Parathyroid adenoma (tissue), 2 donors: ENCODE data around the gene PGM1.

Source experiments
- H2AFZ ChIP-seq: fragments of 300-600 bp; sonication (generic); one replicate; pipeline ENCODE4 v1.7.0; 2017; ENCODE audit warnings: antibody characterized with exemption, mild to moderate bottlenecking
- H3K27ac ChIP-seq: fragments of 300-600 bp; sonication (generic); one replicate; pipeline ENCODE4 v1.7.0; 2017
- H3K27me3 ChIP-seq: fragments of 300-600 bp; sonication (generic); one replicate; pipeline ENCODE4 v1.7.0; 2017; ENCODE audit warnings: low read length; ENCODE audit not compliant: control insufficient read depth, insufficient read depth
- H3K36me3 ChIP-seq: fragments of 300-600 bp; sonication (generic); one replicate; pipeline ENCODE4 v1.7.0; 2017; ENCODE audit warnings: low read length; ENCODE audit not compliant: control insufficient read depth, insufficient read depth
- H3K4me1 ChIP-seq: fragments of 300-600 bp; sonication (generic); one replicate; pipeline ENCODE4 v1.7.0; 2017; ENCODE audit warnings: control low read depth
- H3K4me2 ChIP-seq: fragments of 300-600 bp; sonication (generic); one replicate; pipeline ENCODE4 v1.7.0; 2017; ENCODE audit warnings: low read length
- H3K4me3 ChIP-seq: fragments of 300-600 bp; sonication (generic); one replicate; pipeline ENCODE4 v1.7.0; 2017; ENCODE audit warnings: low read depth, low read length
- H3K79me2 ChIP-seq: fragments of 300-600 bp; sonication (generic); one replicate; pipeline ENCODE4 v1.7.0; 2017; ENCODE audit warnings: control low read depth
- H3K9ac ChIP-seq: fragments of 300-600 bp; sonication (generic); one replicate; pipeline ENCODE4 v1.7.0; 2017; ENCODE audit warnings: mild to moderate bottlenecking
- H3K9me3 ChIP-seq: fragments of 300-600 bp; sonication (generic); one replicate; pipeline ENCODE4 v1.7.0; 2017; ENCODE audit warnings: low read length; ENCODE audit not compliant: control insufficient read depth
- CTCF ChIP-seq: fragments of 300-600 bp; sonication (generic); IDR thresholded peaks from one replicate; pipeline ENCODE4 v1.7.0; 2017; ENCODE audit warnings: antibody characterized with exemption, mild to moderate bottlenecking
- donor health status: primary hyperparathyroidism.

Gene PGM1

DNA sequence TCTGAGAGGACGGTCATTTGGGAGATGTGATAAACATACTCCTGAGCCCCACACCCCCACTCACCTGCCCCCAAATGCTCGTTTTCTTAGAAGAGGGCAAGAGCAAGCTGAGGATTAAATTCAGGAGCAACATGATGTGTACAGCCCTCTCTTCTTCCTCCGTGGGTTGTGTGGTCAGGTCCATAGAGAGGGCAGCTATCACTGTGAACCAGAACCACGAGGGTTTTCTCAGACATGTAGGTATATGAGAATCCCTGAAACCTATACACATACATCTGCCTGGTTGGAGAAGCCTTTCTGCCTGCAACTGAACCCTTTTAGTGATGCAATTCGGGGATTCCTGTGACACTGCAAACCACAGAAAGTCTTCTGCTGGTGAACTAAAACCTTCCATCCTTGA lies 38.9 kb downstream of the PGM1 start:
- no peaks in the 10 kb centered on the region for H3K36me3 ChIP-seq
- H3K4me2 ChIP-seq, result no peak overlapping the region
- H3K4me1 ChIP-seq, result peaks cover 5% of the 10 kb centered on the region
- no peaks in the 10 kb centered on the region for H3K27me3 ChIP-seq
- no peaks in the 10 kb centered on the region for H3K9me3 ChIP-seq
- H3K4me3 ChIP-seq, result no peak overlapping the region
- H2AFZ ChIP-seq, result no peak overlapping the region
- no peak for TF ChIP-seq CTCF
- no peak overlapping the region for H3K27ac ChIP-seq
- H3K9ac ChIP-seq, result no peak overlapping the region
- no peaks in the 10 kb centered on the region for H3K79me2 ChIP-seq

DNA sequence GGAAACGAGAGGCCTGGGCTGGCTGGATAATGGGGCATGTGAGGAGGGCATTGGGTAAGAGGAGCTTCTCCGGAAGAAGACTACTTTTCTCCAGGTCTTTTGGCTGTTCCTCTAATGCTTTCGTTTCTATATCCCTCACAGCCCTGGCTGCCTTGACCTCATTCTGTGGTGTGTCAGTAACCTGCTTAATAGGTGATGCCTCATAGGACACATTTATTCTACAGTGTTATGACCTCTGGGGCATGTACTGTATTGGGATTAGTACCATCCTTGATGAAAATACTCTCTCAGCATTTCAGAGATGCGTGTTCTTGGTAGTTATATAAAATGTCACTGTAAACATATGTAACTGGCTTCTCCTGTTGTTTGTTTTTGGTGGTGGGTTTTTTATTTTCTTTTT lies 40.1 kb downstream of the PGM1 start:
- TF ChIP-seq CTCF, result no peak

DNA sequence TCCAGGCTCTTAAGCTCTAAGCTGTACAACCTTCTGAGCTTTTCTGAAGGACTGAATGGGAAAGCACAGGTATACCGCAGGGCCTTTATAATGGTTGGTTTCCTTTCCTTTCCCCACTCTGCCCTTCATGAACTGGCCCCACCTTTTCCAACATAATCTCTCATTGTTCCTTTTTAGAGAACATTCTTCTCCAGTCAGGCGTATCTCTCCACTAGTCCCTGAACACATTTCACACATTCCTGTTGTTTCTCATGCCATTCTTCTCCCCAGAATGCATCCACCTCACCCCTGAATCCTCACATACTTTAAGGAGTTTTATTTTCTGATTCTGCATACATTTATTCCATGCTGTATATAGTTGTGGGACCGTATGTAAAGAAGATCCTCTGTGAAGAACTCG lies 41.3 kb downstream of the PGM1 start:
- Histone ChIP-seq H3K9ac (no peak overlapping the region), H3K27ac (no peak overlapping the region), H3K9me3 (no peaks in the 10 kb centered on the region), H3K4me2 (no peak overlapping the region), H3K27me3 (no peaks in the 10 kb centered on the region), H2AFZ (no peak overlapping the region), H3K4me3 (no peak overlapping the region), H3K4me1 (peaks cover 5% of the 10 kb centered on the region), H3K36me3 (no peaks in the 10 kb centered on the region), H3K79me2 (no peaks in the 10 kb centered on the region)
- TF ChIP-seq CTCF, result no peak

More for the DNA sequence above, 40.1 kb downstream of the PGM1 start:
- H3K4me1 ChIP-seq, result peaks cover 5% of the 10 kb centered on the region
- no peaks in the 10 kb centered on the region for H3K9me3 ChIP-seq
- H3K9ac ChIP-seq, result no peak overlapping the region
- no peak overlapping the region for H3K4me2 ChIP-seq
- H3K4me3 ChIP-seq, result no peak overlapping the region
- H3K27ac ChIP-seq, result no peak overlapping the region
- no peaks in the 10 kb centered on the region for H3K79me2 ChIP-seq
- no peaks in the 10 kb centered on the region for H3K27me3 ChIP-seq
- no peaks in the 10 kb centered on the region for H3K36me3 ChIP-seq
- H2AFZ ChIP-seq, result no peak overlapping the region

- no peak overlapping the region for H3K4me3 ChIP-seq
- H3K9me3 ChIP-seq, result no peaks in the 10 kb centered on the region
- no peak overlapping the region for H3K9ac ChIP-seq
- no peak overlapping the region for H3K4me2 ChIP-seq
- H3K4me1 ChIP-seq, result peaks cover 5% of the 10 kb centered on the region
- no peaks in the 10 kb centered on the region for H3K27me3 ChIP-seq
- no peak overlapping the region for H2AFZ ChIP-seq
- no peaks in the 10 kb centered on the region for H3K79me2 ChIP-seq
- no peak for TF ChIP-seq CTCF
- H3K27ac ChIP-seq, result no peak overlapping the region
- H3K36me3 ChIP-seq, result no peaks in the 10 kb centered on the region
Observed at GRCh38 chr1:63635681-63636080, 42.5 kb downstream of the PGM1 start.

DNA sequence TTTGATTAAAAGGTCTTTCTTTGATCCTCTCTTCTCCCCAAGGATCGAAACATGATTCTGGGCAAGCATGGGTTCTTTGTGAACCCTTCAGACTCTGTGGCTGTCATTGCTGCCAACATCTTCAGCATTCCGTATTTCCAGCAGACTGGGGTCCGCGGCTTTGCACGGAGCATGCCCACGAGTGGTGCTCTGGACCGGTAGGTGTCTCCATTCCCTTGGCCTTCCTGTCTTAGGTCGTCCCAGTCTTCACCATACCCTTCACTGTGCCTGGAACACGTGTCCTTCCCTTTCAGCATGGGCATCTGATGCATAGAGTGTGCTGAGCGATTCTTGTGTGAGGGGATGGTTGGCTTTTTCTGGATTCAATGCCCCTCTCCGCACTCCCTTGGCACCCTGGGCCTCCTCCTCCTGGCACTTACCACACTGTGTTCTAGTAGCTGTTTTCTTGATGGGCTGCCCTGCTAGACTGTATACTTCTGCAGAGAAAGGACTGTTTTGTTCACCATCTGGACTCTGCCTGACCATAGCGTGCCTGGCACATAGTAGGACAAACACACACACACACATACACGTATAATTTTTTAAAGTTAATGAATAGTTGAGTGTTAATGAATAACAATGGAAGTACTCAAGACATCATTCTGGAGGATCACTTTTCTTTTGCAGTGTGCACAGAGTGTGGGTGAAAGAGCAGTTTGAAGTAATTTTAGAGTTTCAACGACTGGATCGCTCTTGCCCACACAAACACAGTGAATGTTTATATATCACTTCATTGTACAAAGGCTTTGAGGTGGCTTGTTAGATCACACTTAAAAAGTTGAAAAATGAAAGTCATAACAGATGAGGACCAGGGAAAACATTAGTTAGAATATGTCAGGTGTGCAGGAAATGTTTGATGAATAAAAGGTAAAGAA lies 43.2 kb downstream of the PGM1 start:
- no peak overlapping the region for H3K4me3 ChIP-seq
- H3K36me3 ChIP-seq, result no peaks in the 10 kb centered on the region
- no peak for TF ChIP-seq CTCF

More for the DNA sequence above, 43.2 kb downstream of the PGM1 start:
- H3K4me2 ChIP-seq, result no peak overlapping the region
- no peak overlapping the region for H3K27ac ChIP-seq
- H3K9ac ChIP-seq, result no peak overlapping the region
- H3K79me2 ChIP-seq, result no peaks in the 10 kb centered on the region
- no peaks in the 10 kb centered on the region for H3K27me3 ChIP-seq
- H3K4me1 ChIP-seq, result peaks cover 4% of the 10 kb centered on the region
- no peak overlapping the region for H2AFZ ChIP-seq
- H3K9me3 ChIP-seq, result no peaks in the 10 kb centered on the region
